GM12872 (cell line): ENCODE results near the gene MCM3.

Experiments
- CTCF ChIP-seq: IDR thresholded peaks from 3 replicates; pipeline ENCODE4 v1.5.1; 2011; ENCODE audit warnings: low read depth, mild to moderate bottlenecking, low read length, moderate library complexity; ENCODE audit not compliant: insufficient read depth

The MCM3 gene

DNA sequence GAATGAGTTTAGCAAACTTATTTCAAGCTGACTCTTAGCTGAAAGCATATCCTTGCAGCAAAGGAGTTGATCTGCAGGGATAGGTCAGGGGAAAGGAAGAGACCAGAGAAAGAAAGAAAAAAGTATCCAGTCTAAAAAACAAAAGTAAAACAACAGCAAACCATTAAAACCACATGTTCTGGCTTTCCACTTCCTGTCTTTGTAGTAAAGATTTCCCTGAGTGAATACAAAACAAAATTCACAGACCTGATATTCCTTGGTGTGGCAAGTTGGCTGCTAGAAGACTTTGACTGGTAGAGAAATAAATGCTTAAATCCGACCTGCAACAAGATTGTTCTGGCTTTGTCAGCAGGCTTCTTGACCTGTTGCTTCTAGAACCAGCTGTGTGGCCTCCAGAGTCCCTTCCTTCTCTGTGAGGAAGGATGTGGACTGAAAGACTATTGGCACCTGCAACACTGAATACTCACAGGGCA, 23.4 kb upstream of the MCM3 start:
- TF ChIP-seq CTCF = no peak

DNA sequence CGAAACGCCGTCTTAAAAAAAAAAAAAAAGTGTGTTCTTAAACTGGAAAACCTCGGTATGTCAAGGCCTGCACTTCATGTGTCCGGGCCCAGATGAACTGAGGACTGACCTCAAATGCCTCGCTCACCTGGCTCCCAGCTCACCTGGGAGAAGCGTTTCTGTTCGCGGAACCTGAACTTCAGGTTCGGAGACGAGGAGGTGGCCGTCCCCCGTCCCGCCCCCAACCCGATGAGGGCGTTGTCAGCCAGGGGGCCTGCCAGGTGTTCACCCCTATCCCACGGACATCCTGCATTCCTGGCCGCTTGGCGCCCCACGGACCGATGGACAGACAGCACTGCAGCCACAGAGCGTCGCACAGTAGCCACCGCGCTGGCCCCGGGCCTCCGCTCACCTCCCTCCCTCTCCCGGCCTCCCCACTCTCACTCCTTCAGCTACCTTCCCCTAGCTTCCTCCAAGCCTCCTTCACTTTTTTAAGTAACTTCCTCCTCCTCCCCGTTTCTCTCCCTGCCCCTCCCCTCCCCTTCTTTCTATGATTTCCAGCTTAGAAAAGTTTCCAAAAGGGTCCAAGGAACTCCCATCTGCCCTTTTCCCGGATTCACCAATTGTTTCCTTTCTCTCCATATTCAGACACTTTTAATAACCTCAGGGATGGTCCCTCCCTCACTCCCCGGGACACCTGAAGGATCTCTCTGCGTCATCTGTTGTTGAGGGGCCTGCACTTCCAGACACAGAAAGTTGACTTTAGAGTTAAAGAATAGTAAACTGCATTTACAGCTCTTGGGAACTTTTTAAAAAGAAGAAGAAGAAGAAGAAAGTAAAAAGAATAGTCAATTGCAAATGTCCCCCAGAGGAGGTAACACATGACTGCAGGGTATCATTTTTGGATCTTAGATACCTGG, 22.7 kb upstream of the MCM3 start:
- TF ChIP-seq CTCF = no peak

DNA sequence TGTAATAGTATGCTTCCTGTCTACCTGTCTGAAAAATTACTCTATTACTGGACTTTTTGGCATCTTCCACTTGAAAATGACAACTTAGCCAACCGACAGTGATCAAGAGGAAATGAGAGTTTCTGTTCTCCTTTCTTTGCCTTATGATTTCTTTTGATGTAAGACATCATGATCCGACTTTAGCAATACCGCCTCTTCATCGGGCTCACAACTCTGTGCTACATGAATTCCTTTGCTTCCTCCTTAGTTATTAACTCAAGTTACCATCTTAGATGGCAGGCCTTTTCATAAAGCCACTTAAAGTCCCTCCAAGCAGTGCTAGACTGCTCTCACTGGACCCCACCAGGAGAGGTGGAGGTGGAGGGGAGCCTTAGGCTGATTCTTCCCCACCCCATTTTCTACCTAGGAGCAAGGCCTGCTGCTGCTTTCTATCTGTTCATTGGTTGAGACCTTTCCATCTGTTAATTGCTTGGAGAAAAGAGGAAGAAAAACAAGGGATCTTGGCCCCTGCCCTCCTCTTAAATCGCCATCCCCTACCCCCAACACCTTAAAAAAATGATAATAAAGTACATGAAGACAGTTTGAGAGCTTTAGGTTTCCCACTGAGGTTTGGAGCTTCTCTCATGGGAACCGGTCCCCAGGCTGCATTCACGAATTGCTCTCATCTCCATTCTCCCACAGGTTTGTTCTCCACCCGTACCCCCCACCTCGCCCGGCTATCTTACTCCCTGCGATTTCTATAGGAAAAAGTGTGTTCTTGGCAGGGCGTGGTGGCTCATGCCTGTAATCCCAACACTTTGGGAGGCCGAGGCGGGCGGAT, 21.6 kb upstream of the MCM3 start:
- no peak for TF ChIP-seq CTCF

DNA sequence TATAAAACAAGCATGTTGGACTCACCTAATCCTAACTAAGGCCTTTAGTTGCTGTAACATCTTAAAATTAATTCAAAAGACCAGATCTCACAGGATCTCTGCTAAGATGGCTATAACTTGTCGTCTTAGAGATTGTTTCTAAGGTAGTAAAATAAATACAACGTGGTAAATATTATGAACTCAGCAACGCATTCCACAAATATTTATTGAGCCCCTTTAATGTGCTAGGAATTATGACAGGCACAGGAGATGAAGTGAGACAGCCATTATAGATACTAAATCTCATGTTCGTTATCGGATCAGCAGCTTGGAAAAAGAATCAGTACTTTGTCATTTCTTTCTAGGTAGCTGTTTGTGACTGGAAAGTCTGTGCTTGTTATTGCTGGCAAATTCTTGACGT, 20.9 kb upstream of the MCM3 start:
- no peak for TF ChIP-seq CTCF

GRCh38 chr6:52304983-52305390, 20.4 kb upstream of the MCM3 start:
- TF ChIP-seq CTCF = no peak

- TF ChIP-seq CTCF = no peak
Measured at GRCh38 chr6:52303178-52303577, 18.6 kb upstream of the MCM3 start.

- no peak for TF ChIP-seq CTCF
Measured at GRCh38 chr6:52301326-52301725, 16.8 kb upstream of the MCM3 start.
